Tibial nerve (tissue), 3 donors: Measurements from ENCODE around the gene ANKS1A.

Experiments used
- CTCF ChIP-seq, 5 experiments: fragments of 200-600 bp in 3 of 5; fragments of 450-650 bp in 2 of 5; sonication (generic) in 3 of 5; IDR thresholded peaks; one replicate each; pipeline ENCODE4 v1.5.1; 2016 to 2019; ENCODE audit warnings: antibody characterized with exemption in 5 of 5, mild to moderate bottlenecking in 3 of 5, moderate library complexity in 2 of 5
- POLR2A ChIP-seq, 2 donors: fragments of 450-650 bp; IDR thresholded peaks; one replicate each; pipeline ENCODE4 v1.6.1; 2017; ENCODE audit warnings: antibody characterized with exemption in 2 of 2, mild to moderate bottlenecking in 2 of 2, moderate library complexity in 2 of 2

DNA sequence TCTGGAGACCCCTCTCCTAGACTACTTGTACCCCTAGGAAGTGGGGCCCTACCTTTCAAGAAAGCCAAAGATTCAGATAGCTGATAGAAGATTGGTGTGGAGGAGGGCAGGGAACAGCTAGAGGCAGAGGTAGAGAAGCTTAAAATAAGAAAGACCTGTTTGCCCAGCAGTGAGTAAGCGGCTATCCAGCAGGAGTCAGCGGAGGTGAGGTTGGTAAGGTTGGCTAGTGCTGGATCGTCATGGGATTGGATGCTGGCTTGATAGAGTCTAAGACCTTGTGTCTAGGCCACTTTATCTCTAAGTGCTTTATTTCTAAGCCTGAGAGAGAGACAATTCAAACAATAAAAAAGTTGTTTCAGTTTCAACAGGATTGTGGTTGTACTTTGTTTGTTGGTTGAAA lies 19.1 kb downstream of the ANKS1A start:
- TF ChIP-seq CTCF (IDR thresholded peaks at IDR 0.05) (no peak), POLR2A (IDR thresholded peaks at IDR 0.05) (no peak)
